B cell (primary cell): ENCODE measurements around the gene PDE4B. TPM values are rescaled to one million over a fixed set of nuclear protein-coding genes. Genes with fewer than 3 reads are reported as not detected.

Source experiments
- ATAC-seq: fragments of 200-7000 bp; cut with Tn5 transposase; one replicate; pipeline ENCODE4 v1.10.0; 2021; ENCODE audit warnings: low read depth, mild to moderate bottlenecking, moderate number of reproducible peaks, moderate library complexity
- CTCF ChIA-PET: fragments of 350-600 bp; sonication (Branson Sonifier 250); formaldehyde crosslinking; loops from one replicate; lab custom pipeline; 2021; ENCODE audit warnings: antibody characterized with exemption, inconsistent platforms; lab: Charles Lee
- POLR2A ChIA-PET: fragments of 350-600 bp; sonication (Branson Sonifier 250); formaldehyde crosslinking; loops from one replicate; lab custom pipeline; 2021; ENCODE audit warnings: antibody characterized with exemption; lab: Charles Lee
- DNase-seq: peaks from one replicate; pipeline ENCODE4 v3.0.0; 2013
- H2AFZ ChIP-seq: 2 replicates; pipeline ENCODE4 v1.6.1; 2012; ENCODE audit warnings: mild to moderate bottlenecking, low read depth, low read length; ENCODE audit not compliant: insufficient read depth, poor library complexity, severe bottlenecking
- H3K27ac ChIP-seq, 2 donors: 1 replicate in 1 of 2; 2 replicates in 1 of 2; pipeline ENCODE4 v1.5.1; 2012 to 2013; ENCODE audit warnings: low read length in 2 of 2, mild to moderate bottlenecking in 2 of 2, moderate library complexity in 1 of 2
- H3K27me3 ChIP-seq, 4 experiments: fragments of 200-600 bp in 1 of 4; sonication (generic) in 1 of 4; replicated peaks in 1 of 4; 1 replicate in 2 of 4; 2 replicates in 2 of 4; pipeline versions ENCODE4 v1.6.1 to v1.7.0; 2013 to 2016; ENCODE audit warnings: low read length in 3 of 4, mild to moderate bottlenecking in 2 of 4, mixed read lengths in 1 of 4, moderate library complexity in 1 of 4; ENCODE audit not compliant: insufficient read depth in 4 of 4, control insufficient read depth in 3 of 4; ENCODE audit errors: control extremely low read depth in 1 of 4
- H3K36me3 ChIP-seq, 2 experiments: replicated peaks in 1 of 2; 1 replicate in 1 of 2; 2 replicates in 1 of 2; pipeline versions ENCODE4 v1.6.1 to v1.7.1; 2013; ENCODE audit warnings: low read length in 1 of 2; ENCODE audit not compliant: insufficient read depth in 2 of 2, control insufficient read depth in 1 of 2; ENCODE audit errors: control extremely low read depth in 1 of 2, extremely low read depth in 1 of 2
- H3K4me1 ChIP-seq, 2 donors: fragments of 200-600 bp in 1 of 2; sonication (generic) in 1 of 2; 1 replicate in 1 of 2; 2 replicates in 1 of 2; pipeline versions ENCODE4 v1.5.1 to v1.6.1; 2013 to 2017; ENCODE audit warnings: low read length in 2 of 2; ENCODE audit not compliant: control insufficient read depth in 2 of 2, insufficient read depth in 2 of 2
- H3K4me2 ChIP-seq: replicated peaks from 2 replicates; pipeline ENCODE3; 2012; ENCODE audit warnings: mild to moderate bottlenecking, low read depth, low read length; ENCODE audit not compliant: poor library complexity, severe bottlenecking
- H3K4me3 ChIP-seq, 5 experiments: fragments of 200-600 bp in 1 of 5; sonication (generic) in 1 of 5; 1 replicate in 3 of 5; 2 replicates in 2 of 5; pipeline versions ENCODE4 v1.5.1 to v1.7.0; 2011 to 2016; ENCODE audit warnings: low read length in 4 of 5, mild to moderate bottlenecking in 4 of 5, low read depth in 2 of 5, control low read depth in 1 of 5, moderate library complexity in 1 of 5; ENCODE audit not compliant: insufficient read depth in 1 of 5; ENCODE audit errors: control extremely low read depth in 1 of 5, extremely low read depth in 1 of 5
- H3K79me2 ChIP-seq: fragments of 200-600 bp; sonication (generic); one replicate; pipeline ENCODE4 v1.6.0; 2016; ENCODE audit warnings: low read length; ENCODE audit not compliant: control insufficient read depth, insufficient read depth
- H3K9ac ChIP-seq: fragments of 200-600 bp; sonication (generic); 2 replicates; pipeline ENCODE4 v1.6.1; 2017; ENCODE audit warnings: mild to moderate bottlenecking, low read length, moderate library complexity
- H3K9me3 ChIP-seq, 3 donors: one replicate each; pipeline versions ENCODE4 v1.6.1 to v1.7.1; 2013; ENCODE audit warnings: low read length in 2 of 3; ENCODE audit not compliant: control insufficient read depth in 2 of 3, insufficient read depth in 1 of 3; ENCODE audit errors: control extremely low read depth in 1 of 3
- H4K20me1 ChIP-seq: 2 replicates; pipeline ENCODE4 v1.6.0; 2012; ENCODE audit warnings: mild to moderate bottlenecking, low read length; ENCODE audit not compliant: insufficient read depth, control insufficient read depth, poor library complexity, severe bottlenecking
- H3K27ac Mint-ChIP-seq: one replicate; pipeline ENCODE4 v1.8.0; 2021; ENCODE audit warnings: mixed read lengths
- H3K27me3 Mint-ChIP-seq: one replicate; pipeline ENCODE4 v1.8.0; 2021; ENCODE audit warnings: mixed read lengths
- H3K4me1 Mint-ChIP-seq: one replicate; pipeline ENCODE4 v1.8.0; 2021; ENCODE audit warnings: mixed read lengths
- H3K4me3 Mint-ChIP-seq: one replicate; pipeline ENCODE4 v1.8.0; 2021; ENCODE audit warnings: mixed read lengths
- H3K9me3 Mint-ChIP-seq: one replicate; pipeline ENCODE4 v1.8.0; 2022; ENCODE audit warnings: mixed read lengths; ENCODE audit not compliant: insufficient read depth
- EZH2 ChIP-seq: IDR thresholded peaks from 2 replicates; pipeline ENCODE4 v1.6.1; 2012; ENCODE audit warnings: borderline replicate concordance, low read depth, mild to moderate bottlenecking, moderate library complexity, low read length; ENCODE audit not compliant: insufficient read depth, poor library complexity, severe bottlenecking
- WGBS: methylation state at CpG from one replicate; pipeline ENCODE4 v1.1.5; 2013; ENCODE audit warnings: missing lambda C conversion rate; ENCODE audit not compliant: insufficient coverage; 5-methylcytosine and 5-hydroxymethylcytosine counted together
- intact Hi-C: fragments of 100-400 bp; cut with micrococcal nuclease; formaldehyde crosslinking; loops from one replicate; pipeline ENCODE4 v1.10.0; 2022
- polyA plus RNA-seq: library from polyadenylated mRNA; depleted of rRNA; stranded (reverse); fragments of >200 nt; gene quantifications from 2 replicates; pipeline ENCODE4 v1.2.3, GENCODE V29; 2012
- total RNA-seq, 2 donors: library from RNA; stranded (reverse); fragments of 120-200 nt in 1 of 2; gene quantifications; 1 replicate in 1 of 2; 2 replicates in 1 of 2; pipeline versions ENCODE4 v1.2.3 to v1.2.4, GENCODE V29; 2013 to 2022
- TF ChIP-seq, protein P1 (sequence below): fragments of 200-600 bp; IDR thresholded peaks from one replicate; pipeline ENCODE4 v1.8.0; 2022; ENCODE audit warnings: antibody characterized with exemption, mild to moderate bottlenecking

PDE4B gene
- total and polyA plus RNA-seq, 2 donors (not counting 1 experiment from before 2014, with no cell fraction given): 63.7 to 242 TPM

DNA sequence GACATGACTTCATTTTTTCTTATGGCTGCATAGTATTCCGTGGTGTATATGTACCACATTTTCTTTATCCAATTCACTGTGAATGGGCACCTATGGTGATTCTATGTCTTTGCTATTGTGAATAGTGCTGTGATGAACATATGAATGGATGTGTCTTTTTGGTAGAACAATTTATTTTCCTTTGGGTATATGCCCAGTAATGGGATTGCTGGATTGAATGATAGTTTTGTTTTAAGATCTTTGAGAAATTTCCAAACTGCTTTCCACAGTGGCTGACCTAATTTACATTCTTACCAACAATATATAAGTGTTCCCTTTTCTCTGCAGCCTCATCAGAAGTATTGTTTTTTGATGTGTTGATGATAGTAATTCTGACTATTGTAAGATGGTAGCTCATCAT, 379.6 kb downstream of the PDE4B start:
- Mint-ChIP-seq H3K9me3 (no peaks in the 10 kb centered on the region), H3K4me3 (no peak overlapping the region), H3K4me1 (no peaks in the 10 kb centered on the region), H3K27me3 (peaks cover 6% of the 10 kb centered on the region), H3K27ac (no peak overlapping the region)
- TF ChIP-seq EZH2: no peak
- TF ChIP-seq, protein P1, sequence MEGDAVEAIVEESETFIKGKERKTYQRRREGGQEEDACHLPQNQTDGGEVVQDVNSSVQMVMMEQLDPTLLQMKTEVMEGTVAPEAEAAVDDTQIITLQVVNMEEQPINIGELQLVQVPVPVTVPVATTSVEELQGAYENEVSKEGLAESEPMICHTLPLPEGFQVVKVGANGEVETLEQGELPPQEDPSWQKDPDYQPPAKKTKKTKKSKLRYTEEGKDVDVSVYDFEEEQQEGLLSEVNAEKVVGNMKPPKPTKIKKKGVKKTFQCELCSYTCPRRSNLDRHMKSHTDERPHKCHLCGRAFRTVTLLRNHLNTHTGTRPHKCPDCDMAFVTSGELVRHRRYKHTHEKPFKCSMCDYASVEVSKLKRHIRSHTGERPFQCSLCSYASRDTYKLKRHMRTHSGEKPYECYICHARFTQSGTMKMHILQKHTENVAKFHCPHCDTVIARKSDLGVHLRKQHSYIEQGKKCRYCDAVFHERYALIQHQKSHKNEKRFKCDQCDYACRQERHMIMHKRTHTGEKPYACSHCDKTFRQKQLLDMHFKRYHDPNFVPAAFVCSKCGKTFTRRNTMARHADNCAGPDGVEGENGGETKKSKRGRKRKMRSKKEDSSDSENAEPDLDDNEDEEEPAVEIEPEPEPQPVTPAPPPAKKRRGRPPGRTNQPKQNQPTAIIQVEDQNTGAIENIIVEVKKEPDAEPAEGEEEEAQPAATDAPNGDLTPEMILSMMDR: no peak
- Histone ChIP-seq H3K4me3 (no peak overlapping the region), H3K4me2 (no peak overlapping the region), H3K4me1 (no peaks in the 10 kb centered on the region), H3K9me3 (peaks cover 0 to 3% (median 0%) of the 10 kb centered on the region in 3 donors), H3K27ac (no peak overlapping the region), H2AFZ (no peak overlapping the region), H3K36me3 (no peaks in the 10 kb centered on the region), H3K9ac (no peak overlapping the region), H3K27me3 (no peaks in the 10 kb centered on the region), H4K20me1 (no peaks in the 10 kb centered on the region), H3K79me2 (no peaks in the 10 kb centered on the region)
- intact Hi-C loops: no loop called here
- ChIA-PET POLR2A (no interaction called here), CTCF (no interaction called here)
- ATAC-seq (no peak), DNase-seq (no peak)
- no CpG with 5 or more reads among the region's 1 CpG for WGBS

DNA sequence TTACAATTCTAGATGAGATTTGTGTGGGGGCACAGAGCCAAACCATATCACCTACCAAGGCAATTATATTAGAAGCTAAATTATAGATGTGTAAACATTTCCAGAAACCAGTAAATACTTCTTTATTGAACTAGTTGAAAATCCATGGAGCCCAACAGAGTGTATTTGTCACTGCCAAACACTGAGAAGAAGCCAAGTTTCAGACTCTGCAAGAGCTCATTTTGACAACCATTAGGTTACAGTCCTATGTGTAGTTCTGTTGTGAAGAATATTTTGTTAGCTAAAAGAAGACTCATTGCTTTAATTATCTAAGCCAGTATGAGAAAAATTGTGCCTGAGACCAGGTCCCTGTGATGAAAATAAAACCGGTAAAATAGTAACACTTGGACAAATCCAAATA, 382.4 kb downstream of the PDE4B start:
- peaks cover 0 to 3% (median 0%) of the 10 kb centered on the region in 3 donors for H3K9me3 ChIP-seq
- CTCF ChIA-PET: no interaction called here
- no CpG with 5 or more reads among the region's 1 CpG for WGBS
- intact Hi-C loops: no loop called here
- no peak overlapping the region for H3K4me3 ChIP-seq
- H3K27ac ChIP-seq: no peak overlapping the region
- DNase-seq (no peak), ATAC-seq (no peak)
- H3K27me3 ChIP-seq: no peaks in the 10 kb centered on the region
- H2AFZ ChIP-seq: no peak overlapping the region
- H3K27me3 Mint-ChIP-seq: peaks cover 7% of the 10 kb centered on the region
- POLR2A ChIA-PET: no interaction called here
- no peaks in the 10 kb centered on the region for H3K4me1 ChIP-seq
- H3K79me2 ChIP-seq: no peaks in the 10 kb centered on the region
- H3K4me1 Mint-ChIP-seq: no peaks in the 10 kb centered on the region
- no peak for TF ChIP-seq EZH2
- TF ChIP-seq, protein P1: no peak
- H3K9ac ChIP-seq: no peak overlapping the region
- H3K4me2 ChIP-seq: no peak overlapping the region
- H3K4me3 Mint-ChIP-seq: no peak overlapping the region
- no peak overlapping the region for H3K27ac Mint-ChIP-seq
- H4K20me1 ChIP-seq: no peaks in the 10 kb centered on the region
- H3K9me3 Mint-ChIP-seq: no peaks in the 10 kb centered on the region
- H3K36me3 ChIP-seq: no peaks in the 10 kb centered on the region
